Epithelial cell of proximal tubule (primary cell): Measurements from ENCODE around the gene FBXL3. TPM values are rescaled to one million over a fixed set of nuclear protein-coding genes. Genes with fewer than 3 reads are reported as not detected.

Experiments
- DNase-seq: peaks from one replicate; pipeline ENCODE4 v3.0.0-alpha.2; 2011; ENCODE audit warnings: low read depth
- H3K4me3 ChIP-seq: 2 replicates; pipeline ENCODE4 v1.5.1; 2011; ENCODE audit warnings: low read depth, mild to moderate bottlenecking, low read length
- CTCF ChIP-seq: conservative IDR thresholded peaks from 2 replicates; pipeline ENCODE4 v1.5.1; 2012; ENCODE audit warnings: low read depth, mild to moderate bottlenecking, low read length
- total RNA-seq: library from RNA; depleted of rRNA; stranded (reverse); fragments of >200 nt; gene quantifications from 2 replicates; pipeline ENCODE4 v1.2.3, GENCODE V29; 2015

FBXL3 gene
- total RNA-seq: 32.2 and 33.8 TPM in 2 replicates

GRCh38 chr13:77026861-77027621 is at the start of gene FBXL3:
Gene FBXL3, minus strand, starts transcription at chr13:77027159. Its CDS starts 5,299 bp downstream, at chr13:77021860.
- H3K4me3 ChIP-seq: peak within 1 kb of the TSS; percentile 75
- no peak for DNase-seq
- no peak for TF ChIP-seq CTCF

GRCh38 chr13:77067519-77067918 is 40.6 kb upstream of the FBXL3 start:
- no peak for DNase-seq
- TF ChIP-seq CTCF: no peak
- no peak overlapping the region for H3K4me3 ChIP-seq

GRCh38 chr13:77065461-77066147 is 38.6 kb upstream of the FBXL3 start:
- no peak for TF ChIP-seq CTCF
- no peak for DNase-seq
- H3K4me3 ChIP-seq: no peak overlapping the region

- H3K4me3 ChIP-seq: no peak overlapping the region
- DNase-seq: no peak
- TF ChIP-seq CTCF: no peak
Observed at GRCh38 chr13:77062097-77062496, 35.1 kb upstream of the FBXL3 start.

- no peak for TF ChIP-seq CTCF
- no peak overlapping the region for H3K4me3 ChIP-seq
- DNase-seq: no peak
Observed at GRCh38 chr13:77061362-77061761, 34.4 kb upstream of the FBXL3 start.

- DNase-seq: no peak
- no peak overlapping the region for H3K4me3 ChIP-seq
- TF ChIP-seq CTCF: no peak
Observed at GRCh38 chr13:77056886-77057285, 29.9 kb upstream of the FBXL3 start.
